ENCODE measurements around the gene HPCAL1.
"Not testable (repeated sequence)": the region's sequence is repeated elsewhere in the genome, so short reads cannot be mapped to it uniquely, and the experiment has no call there.

The HPCAL1 gene

GRCh38 chr2:10447300-10447894 lies 144.7 kb downstream of the HPCAL1 start:
- no peak for DNase-seq

GRCh38 chr2:10447895-10448575 lies 145.3 kb downstream of the HPCAL1 start, which contains the start of gene ODC1:
Gene ODC1 (minus strand): TSS chr2:10448327. CDS start chr2:10445032, 3,295 bp downstream.
- peak; percentile 96 for DNase-seq

GRCh38 chr2:10448576-10449485 lies 146.1 kb downstream of the HPCAL1 start:
- no peak for DNase-seq

- no peak for DNase-seq
Measured at GRCh38 chr2:10449486-10449831, 146.8 kb downstream of the HPCAL1 start.

- no peak for DNase-seq
Measured at GRCh38 chr2:10449838-10450691, 147.4 kb downstream of the HPCAL1 start.

GRCh38 chr2:10451819-10452218 lies 149.1 kb downstream of the HPCAL1 start:
- DNase-seq: no peak

- DNase-seq: peak; percentile 46
Measured at GRCh38 chr2:10452312-10452711, 149.6 kb downstream of the HPCAL1 start.

- DNase-seq: no peak
Measured at GRCh38 chr2:10452956-10453904, 150.5 kb downstream of the HPCAL1 start.

- no peak for DNase-seq
Measured at GRCh38 chr2:10453905-10454298, 151.2 kb downstream of the HPCAL1 start.

- peak; percentile 54 for DNase-seq
Measured at GRCh38 chr2:10454505-10454904, 151.8 kb downstream of the HPCAL1 start.

GRCh38 chr2:10457195-10457594 lies 154.5 kb downstream of the HPCAL1 start:
- DNase-seq: not testable (repeated sequence)

- no peak for DNase-seq
Measured at GRCh38 chr2:10457846-10458598, 155.3 kb downstream of the HPCAL1 start.

GRCh38 chr2:10460366-10460796 lies 157.7 kb downstream of the HPCAL1 start:
- no peak for DNase-seq

- DNase-seq: no peak
Measured at GRCh38 chr2:10462178-10463083, 159.7 kb downstream of the HPCAL1 start.

- no peak for DNase-seq
Measured at GRCh38 chr2:10465910-10466309, 163.2 kb downstream of the HPCAL1 start.

- DNase-seq: no peak
Measured at GRCh38 chr2:10466801-10467200, 164.1 kb downstream of the HPCAL1 start.

GRCh38 chr2:10467401-10467800 lies 164.7 kb downstream of the HPCAL1 start:
- DNase-seq: peak; percentile 12

GRCh38 chr2:10469301-10469700 lies 166.6 kb downstream of the HPCAL1 start:
- no peak for DNase-seq

GRCh38 chr2:10469955-10470608 lies 167.4 kb downstream of the HPCAL1 start:
- DNase-seq: no peak

Measured in fibroblast of skin of scalp (primary cell).